Osteocyte (in vitro differentiated cells): ENCODE results near the gene RASGRP1. TPM values are rescaled to one million over a fixed set of nuclear protein-coding genes. Genes with fewer than 3 reads are reported as not detected.

Experiments used
- DNase-seq: peaks from one replicate; pipeline ENCODE4 v3.0.0; 2021; ENCODE audit warnings: mixed read lengths; ENCODE audit not compliant: unreplicated experiment; ENCODE audit errors: extremely low spot score
- H3K27ac Mint-ChIP-seq: one replicate; pipeline ENCODE4 v1.8.0; 2021; ENCODE audit warnings: mild to moderate bottlenecking, mixed read lengths; ENCODE audit not compliant: unreplicated experiment
- H3K27me3 Mint-ChIP-seq: one replicate; pipeline ENCODE4 v1.8.0; 2021; ENCODE audit warnings: mixed read lengths; ENCODE audit not compliant: unreplicated experiment
- H3K36me3 Mint-ChIP-seq: one replicate; pipeline ENCODE4 v1.8.0; 2021; ENCODE audit warnings: mixed read lengths; ENCODE audit not compliant: unreplicated experiment
- H3K4me1 Mint-ChIP-seq: one replicate; pipeline ENCODE4 v1.8.0; 2021; ENCODE audit warnings: mixed read lengths; ENCODE audit not compliant: unreplicated experiment
- H3K4me3 Mint-ChIP-seq: one replicate; pipeline ENCODE4 v1.8.0; 2021; ENCODE audit warnings: mild to moderate bottlenecking, moderate library complexity, mixed read lengths; ENCODE audit not compliant: unreplicated experiment
- H3K9me3 Mint-ChIP-seq: one replicate; pipeline ENCODE4 v1.8.0; 2021; ENCODE audit warnings: mixed read lengths; ENCODE audit not compliant: unreplicated experiment
- CTCF ChIP-seq: fragments of 200-600 bp; sonication (generic); IDR thresholded peaks from 2 replicates; pipeline ENCODE4 v1.5.0; 2021; ENCODE audit warnings: antibody characterized with exemption, mild to moderate bottlenecking, moderate library complexity
- total RNA-seq: library from RNA; stranded (reverse); gene quantifications from 2 replicates; pipeline ENCODE4 v1.2.1, GENCODE V29; 2021

Gene RASGRP1
- total RNA-seq, 1 donor from 2014 or later: 0.11 TPM

DNA sequence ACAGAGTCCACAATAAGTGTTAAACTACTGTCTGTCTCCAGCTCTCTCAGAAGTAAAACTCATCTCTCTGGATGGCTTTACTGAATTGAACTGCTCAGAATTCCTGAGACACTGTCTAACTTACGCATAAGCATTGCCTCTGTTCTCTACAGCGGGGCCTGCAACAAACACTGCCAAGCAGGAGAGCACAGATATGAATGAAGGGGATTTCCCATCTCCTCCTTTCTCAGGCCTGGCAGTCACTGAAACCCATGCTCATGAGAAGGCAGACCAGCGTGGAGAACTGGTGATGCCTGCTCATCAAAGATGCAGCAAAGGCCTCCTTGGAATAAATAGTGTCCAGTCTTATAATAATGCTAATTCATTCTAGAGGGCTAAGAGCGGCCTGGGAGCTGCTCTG, 10.3 kb downstream of the RASGRP1 start:
- DNase-seq: no peak
- no peak overlapping the region for H3K4me3 Mint-ChIP-seq
- no peaks in the 10 kb centered on the region for H3K9me3 Mint-ChIP-seq
- peaks cover 19% of the 10 kb centered on the region for H3K27me3 Mint-ChIP-seq
- no peak overlapping the region for H3K27ac Mint-ChIP-seq
- no peak for TF ChIP-seq CTCF
- H3K36me3 Mint-ChIP-seq: no peaks in the 10 kb centered on the region
- no peaks in the 10 kb centered on the region for H3K4me1 Mint-ChIP-seq

DNA sequence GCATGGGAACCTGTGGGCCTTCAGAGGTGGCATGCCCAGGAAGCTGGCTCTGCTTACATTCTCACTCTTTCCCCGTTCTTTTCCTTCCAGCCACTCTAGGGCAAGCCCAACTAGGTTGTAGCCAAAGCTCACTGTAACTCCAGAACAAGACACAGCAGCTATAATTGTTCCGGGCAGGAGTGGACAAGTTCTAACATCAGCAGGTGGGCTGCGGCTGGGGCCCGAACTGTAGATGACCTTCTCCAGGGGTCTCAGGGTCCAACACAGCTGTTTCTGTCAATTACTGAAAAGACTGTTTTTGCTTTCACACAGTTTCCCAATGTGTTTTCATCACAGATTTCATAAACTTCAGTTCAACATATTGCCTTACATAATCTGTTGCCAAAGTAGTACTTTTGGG, 11.5 kb downstream of the RASGRP1 start:
- Mint-ChIP-seq H3K4me3 (no peak overlapping the region), H3K4me1 (no peaks in the 10 kb centered on the region), H3K9me3 (no peaks in the 10 kb centered on the region), H3K36me3 (no peaks in the 10 kb centered on the region), H3K27ac (no peak overlapping the region), H3K27me3 (peaks cover 11% of the 10 kb centered on the region)
- DNase-seq: no peak
- TF ChIP-seq CTCF: no peak

DNA sequence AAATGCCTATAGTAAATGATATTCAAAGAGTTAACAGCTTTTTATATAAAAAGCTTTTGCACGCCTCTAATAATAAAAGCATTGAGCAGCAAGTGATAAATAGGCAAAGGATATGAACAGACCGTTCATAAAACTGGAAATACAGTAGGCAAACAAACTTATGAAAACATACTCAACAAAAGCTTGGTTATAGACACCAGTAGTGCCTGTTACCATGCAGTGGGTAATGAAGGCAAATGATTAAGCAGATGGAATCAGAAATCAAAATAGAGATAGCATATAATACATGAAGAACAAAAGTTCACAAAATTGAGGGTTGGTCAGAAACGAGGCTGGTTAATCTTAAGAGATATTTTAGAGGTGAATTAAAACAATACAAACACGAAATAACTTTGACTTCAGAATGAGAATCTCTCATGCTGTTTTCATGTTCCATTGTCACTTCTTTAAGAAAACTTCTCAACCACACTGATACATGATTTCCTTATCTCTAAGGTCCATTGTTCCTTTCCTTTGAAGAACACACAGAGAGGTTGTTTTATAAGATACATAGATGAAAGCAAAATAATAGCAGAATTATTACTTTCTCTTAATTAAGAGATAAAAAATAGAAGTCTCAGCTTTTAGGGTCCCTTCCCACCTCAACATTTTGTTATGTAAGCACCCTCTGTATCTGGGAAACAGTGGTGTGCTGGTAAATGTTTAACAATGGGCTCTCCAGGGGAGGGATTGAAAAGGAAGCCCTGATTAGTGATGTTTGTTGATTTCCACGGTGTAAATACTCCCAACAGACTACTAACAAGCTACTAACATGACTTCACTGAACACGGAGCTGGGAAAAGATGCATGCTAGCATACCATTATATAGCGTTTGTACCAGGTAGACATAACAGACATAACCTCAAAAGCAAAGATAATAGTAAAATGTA, 12.6 kb downstream of the RASGRP1 start:
- Mint-ChIP-seq H3K9me3 (no peaks in the 10 kb centered on the region), H3K27ac (no peak overlapping the region), H3K36me3 (no peaks in the 10 kb centered on the region), H3K27me3 (peaks cover 9% of the 10 kb centered on the region), H3K4me3 (no peak overlapping the region), H3K4me1 (no peaks in the 10 kb centered on the region)
- DNase-seq: no peak
- TF ChIP-seq CTCF: no peak

DNA sequence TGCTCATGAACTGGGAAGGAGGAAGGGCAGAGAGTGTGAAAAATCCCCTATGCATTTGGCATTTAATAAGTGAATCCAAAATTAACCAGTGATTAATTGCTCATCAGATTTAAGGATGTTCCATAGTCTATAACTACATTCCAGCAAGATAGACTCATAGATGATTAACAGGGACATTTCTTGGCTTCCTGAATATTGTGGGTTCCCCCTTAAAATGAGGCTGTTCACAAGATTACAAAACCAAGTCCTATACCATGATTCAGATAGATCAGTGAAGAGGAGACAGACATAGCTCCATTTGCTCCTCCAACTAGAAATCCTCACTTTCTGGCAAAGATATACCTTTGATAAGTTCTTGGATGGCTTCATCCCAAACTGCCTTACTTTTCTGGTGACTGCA, 15.4 kb downstream of the RASGRP1 start:
- no peak for DNase-seq
- H3K9me3 Mint-ChIP-seq: no peaks in the 10 kb centered on the region
- H3K27me3 Mint-ChIP-seq: peaks cover 9% of the 10 kb centered on the region
- no peak for TF ChIP-seq CTCF
- no peak overlapping the region for H3K4me3 Mint-ChIP-seq
- no peaks in the 10 kb centered on the region for H3K36me3 Mint-ChIP-seq
- H3K4me1 Mint-ChIP-seq: no peaks in the 10 kb centered on the region
- no peak overlapping the region for H3K27ac Mint-ChIP-seq

GRCh38 chr15:38547255-38547997, 17.2 kb downstream of the RASGRP1 start:
- DNase-seq: no peak
- Mint-ChIP-seq H3K36me3 (no peaks in the 10 kb centered on the region), H3K4me1 (no peaks in the 10 kb centered on the region), H3K27me3 (peaks cover 6% of the 10 kb centered on the region), H3K27ac (no peak overlapping the region), H3K9me3 (no peaks in the 10 kb centered on the region), H3K4me3 (no peak overlapping the region)
- no peak for TF ChIP-seq CTCF
